ENCODE data around the gene TGFBR1. TPM values are rescaled to one million over a fixed set of nuclear protein-coding genes. Genes with fewer than 3 reads are reported as not detected.

The TGFBR1 gene
- total RNA-seq, 2 donors from 2014 or later, result 74.8 to 75.6 TPM

GRCh38 chr9:99108131-99108530 is 3.2 kb downstream of the TGFBR1 start:
- TF ChIP-seq CTCF (conservative IDR thresholded peaks at IDR 0.05), result no peak

DNA sequence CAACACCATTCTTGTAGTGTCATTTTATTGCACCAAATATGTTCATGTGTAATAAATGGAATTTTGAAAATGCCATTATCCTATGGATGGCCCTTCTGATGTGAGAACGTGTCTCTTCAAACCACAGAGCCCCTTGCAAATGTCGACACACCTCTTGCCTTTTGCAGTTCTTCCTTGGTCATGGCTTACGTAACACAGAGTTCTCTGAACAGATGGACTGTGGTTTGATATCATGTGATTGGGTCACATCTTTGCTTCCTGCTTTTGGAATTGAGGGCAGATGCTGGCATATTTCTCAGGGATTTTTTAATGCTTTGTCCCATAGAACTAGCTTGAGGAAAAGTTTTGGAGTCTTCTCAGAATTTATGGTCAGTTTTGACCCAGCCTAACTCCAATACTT is 4.6 kb downstream of the TGFBR1 start:
- WGBS, 2 experiments (ENCODE audit: insufficient coverage in 1 of 2, insufficient read length in 1 of 2), result 93 to 94% methylated on average over 2 to 3 of the region's 3 CpGs
- H3K4me1 ChIP-seq (ENCODE audit: control insufficient read depth, insufficient read depth, low read length), result peaks cover 9% of the 10 kb centered on the region

More at GRCh38 chr9:99108131-99108530, 3.2 kb downstream of the TGFBR1 start:
- H3K36me3 Mint-ChIP-seq (ENCODE audit: low read depth), result peaks cover 4% of the 10 kb centered on the region
- Histone ChIP-seq H3K9me3 (ENCODE audit: control insufficient read depth, low read length) (no peaks in the 10 kb centered on the region), H3K36me3 (ENCODE audit: control insufficient read depth, insufficient read depth, low read length) (peaks cover 19% of the 10 kb centered on the region), H3K27ac (ENCODE audit: low read depth, low read length) (no peak overlapping the region), H3K4me1 (ENCODE audit: control insufficient read depth, insufficient read depth, low read length) (peaks cover 12% of the 10 kb centered on the region), H3K9ac (ENCODE audit: extremely low read depth, low read length, poor library complexity, severe bottlenecking) (no peak overlapping the region), H3K4me3 (ENCODE audit: low read length) (no peak overlapping the region), H3K27me3 (ENCODE audit: control insufficient read depth, insufficient read depth, low read length, poor library complexity, severe bottlenecking) (no peaks in the 10 kb centered on the region)
- no peak for DNase-seq
- H3K27ac Mint-ChIP-seq, result no peak overlapping the region
- WGBS, 2 experiments (ENCODE audit: insufficient coverage in 1 of 2, insufficient read length in 1 of 2), result 83% methylated on average over 2 of the region's 2 CpGs; no CpG with 5 or more reads in 1 of the 2 experiments
- H3K27me3 Mint-ChIP-seq (ENCODE audit: insufficient read depth), result peaks cover 2% of the 10 kb centered on the region
- no peaks in the 10 kb centered on the region for H3K9me3 Mint-ChIP-seq
- peaks cover 46% of the 10 kb centered on the region for H3K4me1 Mint-ChIP-seq
- H3K4me3 Mint-ChIP-seq, result no peak overlapping the region

DNA sequence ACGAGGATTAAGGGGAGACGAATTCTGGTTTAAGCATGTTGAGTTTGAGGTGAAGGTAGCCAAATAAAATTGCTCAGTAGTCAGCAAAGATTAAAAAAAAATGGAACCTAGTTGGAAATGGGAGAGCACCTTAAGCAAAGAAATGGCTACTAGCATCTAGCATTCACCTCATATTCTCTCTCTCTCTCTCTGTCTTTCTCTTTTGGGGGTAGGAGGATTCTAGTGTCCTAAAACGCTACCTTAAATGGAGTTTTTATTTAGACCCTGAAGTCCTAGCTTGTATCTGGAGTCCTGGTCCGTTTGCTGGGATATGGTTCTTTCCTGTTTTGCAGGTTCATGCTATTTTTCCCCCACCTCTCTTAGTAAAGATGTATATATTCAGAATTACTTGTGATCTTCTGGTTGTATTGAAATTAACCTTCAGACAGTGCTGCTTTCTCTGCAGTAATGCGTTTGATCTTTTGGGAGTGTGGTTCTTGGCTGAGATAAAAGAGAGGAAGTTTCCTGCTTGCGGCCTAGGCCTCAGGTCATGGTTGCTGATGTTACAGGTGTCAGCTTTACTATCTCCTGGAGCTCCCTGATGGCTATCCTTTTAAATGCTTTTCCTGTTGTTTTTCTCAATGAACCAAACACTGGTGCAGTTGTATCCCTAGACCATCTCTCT is 8.0 kb downstream of the TGFBR1 start:
- no peaks in the 10 kb centered on the region for H3K9me3 ChIP-seq (ENCODE audit: control insufficient read depth, low read length)
- no peak overlapping the region for H3K9ac ChIP-seq (ENCODE audit: extremely low read depth, low read length, poor library complexity, severe bottlenecking)
- DNase-seq, result no peak
- Mint-ChIP-seq H3K4me1 (peaks cover 32% of the 10 kb centered on the region), H3K9me3 (no peaks in the 10 kb centered on the region), H3K4me3 (no peak overlapping the region), H3K36me3 (ENCODE audit: low read depth) (peaks cover 4% of the 10 kb centered on the region), H3K27me3 (ENCODE audit: insufficient read depth) (no peaks in the 10 kb centered on the region), H3K27ac (no peak overlapping the region)
- no peak overlapping the region for H3K4me3 ChIP-seq (ENCODE audit: low read length)
- H3K27me3 ChIP-seq (ENCODE audit: control insufficient read depth, insufficient read depth, low read length, poor library complexity, severe bottlenecking), result no peaks in the 10 kb centered on the region
- H3K27ac ChIP-seq (ENCODE audit: low read depth, low read length), result no peak overlapping the region
- peaks cover 8% of the 10 kb centered on the region for H3K4me1 ChIP-seq (ENCODE audit: control insufficient read depth, insufficient read depth, low read length)
- 73 to 97% methylated on average over 3 to 6 of the region's 6 CpGs for WGBS, 2 experiments (ENCODE audit: insufficient coverage in 1 of 2, insufficient read length in 1 of 2)
- no peak for TF ChIP-seq CTCF (conservative IDR thresholded peaks at IDR 0.05)
- peaks cover 18% of the 10 kb centered on the region for H3K36me3 ChIP-seq (ENCODE audit: control insufficient read depth, insufficient read depth, low read length)

More for the DNA sequence above, 4.6 kb downstream of the TGFBR1 start:
- Mint-ChIP-seq H3K4me1 (peaks cover 41% of the 10 kb centered on the region), H3K27me3 (ENCODE audit: insufficient read depth) (no peaks in the 10 kb centered on the region), H3K9me3 (no peaks in the 10 kb centered on the region), H3K36me3 (ENCODE audit: low read depth) (peaks cover 4% of the 10 kb centered on the region), H3K27ac (no peak overlapping the region), H3K4me3 (no peak overlapping the region)
- Histone ChIP-seq H3K36me3 (ENCODE audit: control insufficient read depth, insufficient read depth, low read length) (peaks cover 19% of the 10 kb centered on the region), H3K9ac (ENCODE audit: extremely low read depth, low read length, poor library complexity, severe bottlenecking) (no peak overlapping the region), H3K27me3 (ENCODE audit: control insufficient read depth, insufficient read depth, low read length, poor library complexity, severe bottlenecking) (no peaks in the 10 kb centered on the region), H3K9me3 (ENCODE audit: control insufficient read depth, low read length) (no peaks in the 10 kb centered on the region), H3K4me3 (ENCODE audit: low read length) (no peak overlapping the region), H3K27ac (ENCODE audit: low read depth, low read length) (no peak overlapping the region)
- no peak for DNase-seq
- no peak for TF ChIP-seq CTCF (conservative IDR thresholded peaks at IDR 0.05)

Measured in endodermal cell (in vitro differentiated cells).